HepG2 (cell line): Measurements from ENCODE around the gene MUC22. TPM values are rescaled to one million over a fixed set of nuclear protein-coding genes. Genes with fewer than 3 reads are reported as not detected.

Experiments
- ATAC-seq: fragments of 200-7000 bp; cut with Tn5 transposase; 3 replicates; pipeline ENCODE4 v1.9.1; 2020; ENCODE audit warnings: mild to moderate bottlenecking, moderate library complexity
- BruUV-seq: library from RNA; stranded (reverse); fragments of 400-500 nt; replicated peaks from 2 replicates; lab custom pipeline; 2021; lab: Mats Ljungman, UMichigan
- CTCF ChIA-PET: fragments of 300-600 bp; formaldehyde crosslinking; extraction: SDS; loops from one replicate; lab custom pipeline; 2021; ENCODE audit warnings: low total read pairs, inconsistent platforms, low intra/inter-chr PET ratio; lab: Yijun Ruan, JAX
- POLR2A ChIA-PET: fragments of 350-600 bp; sonication (Branson Sonifier 250); formaldehyde crosslinking; loops from one replicate; lab custom pipeline; 2020; ENCODE audit warnings: antibody characterized with exemption, inconsistent platforms; lab: Yijun Ruan, JAX
- DNase-seq: peaks from one replicate; pipeline ENCODE4 v3.0.0-alpha.2; 2015; ENCODE audit warnings: low spot score
- FAIRE-seq: peaks from 3 replicates; lab custom pipeline; 2011; peaks lifted over from hg19 to GRCh38; lab: Jason Lieb, UNC
- H2AFZ ChIP-seq: one replicate; pipeline ENCODE4 v1.6.1; 2011; ENCODE audit warnings: low read length, inconsistent platforms
- H3K27ac ChIP-seq: fragments of 300-600 bp; 3 replicates; pipeline ENCODE4 v1.8.0; 2011; ENCODE audit warnings: mixed run types, mild to moderate bottlenecking, mixed read lengths, low read length, inconsistent platforms; ENCODE audit not compliant: insufficient read depth; ENCODE audit errors: extremely low read length
- H3K27me3 ChIP-seq, 2 experiments: fragments of 200-600 bp in 1 of 2; 2 replicates in 1 of 2; 3 replicates in 1 of 2; pipeline versions ENCODE4 v1.6.0 to v1.8.0; 2011; ENCODE audit warnings: low read length in 2 of 2, mild to moderate bottlenecking in 2 of 2, moderate library complexity in 2 of 2, inconsistent platforms in 1 of 2; ENCODE audit not compliant: insufficient read depth in 2 of 2, control insufficient read depth in 1 of 2
- H3K36me3 ChIP-seq, 2 experiments: fragments of 200-600 bp in 1 of 2; replicated peaks in 1 of 2; 2 replicates in 1 of 2; 3 replicates in 1 of 2; pipeline versions ENCODE4 v1.5.1 to v1.8.0; 2011; ENCODE audit warnings: low read length in 2 of 2, inconsistent platforms in 1 of 2; ENCODE audit not compliant: insufficient read depth in 2 of 2, control insufficient read depth in 1 of 2
- H3K4me1 ChIP-seq: 2 replicates; pipeline ENCODE4 v1.5.1; 2012; ENCODE audit warnings: low read length, inconsistent platforms; ENCODE audit not compliant: insufficient read depth
- H3K4me2 ChIP-seq: 2 replicates; pipeline ENCODE4 v1.6.0; 2011; ENCODE audit warnings: low read depth, low read length, inconsistent platforms
- H3K4me3 ChIP-seq, 3 experiments: fragments of 200-600 bp in 1 of 3; sonication (generic), shearing (Covaris generic) in 1 of 3; replicated peaks in 1 of 3; 2 replicates each; pipeline ENCODE4 v1.5.1; 2011 to 2016; ENCODE audit warnings: low read length in 3 of 3, inconsistent platforms in 2 of 3, low read depth in 2 of 3, mild to moderate bottlenecking in 2 of 3, control low read depth in 1 of 3, mixed read lengths in 1 of 3; ENCODE audit not compliant: insufficient read depth in 1 of 3
- H3K79me2 ChIP-seq: one replicate; pipeline ENCODE4 v1.6.1; 2011; ENCODE audit warnings: low read length, inconsistent platforms; ENCODE audit not compliant: insufficient read depth
- H3K9ac ChIP-seq: 2 replicates; pipeline ENCODE4 v1.6.0; 2011; ENCODE audit warnings: mild to moderate bottlenecking, low read depth, low read length, inconsistent platforms; ENCODE audit not compliant: insufficient read depth
- H3K9me3 ChIP-seq: 2 replicates; pipeline ENCODE4 v1.5.1; 2012; ENCODE audit warnings: mild to moderate bottlenecking, low read length
- H4K20me1 ChIP-seq: 2 replicates; pipeline ENCODE4 v1.6.0; 2011; ENCODE audit warnings: inconsistent platforms, mild to moderate bottlenecking, low read length, moderate library complexity; ENCODE audit not compliant: insufficient read depth
- ELF3 ChIP-seq: IDR thresholded peaks from 2 replicates; pipeline ENCODE4 v1.6.1; 2016; ENCODE audit warnings: missing genetic modification reagents, missing compliant biosample characterization
- HDAC2 ChIP-seq: sonication (generic); formaldehyde crosslinking; IDR thresholded peaks from 2 replicates; pipeline ENCODE4 v1.4.0; 2020; ENCODE audit warnings: missing genetic modification reagents
- HMG20A ChIP-seq: IDR thresholded peaks from 2 replicates; pipeline ENCODE4 v1.6.1; 2016; ENCODE audit warnings: borderline replicate concordance
- MYNN ChIP-seq: sonication (generic); formaldehyde crosslinking; IDR thresholded peaks from 2 replicates; pipeline ENCODE4 v1.4.0; 2020; ENCODE audit warnings: mild to moderate bottlenecking, low read depth, missing genetic modification reagents
- PAX8 ChIP-seq: sonication (generic); formaldehyde crosslinking; IDR thresholded peaks from 2 replicates; pipeline ENCODE4 v1.8.0; 2022; ENCODE audit warnings: mild to moderate bottlenecking, missing genetic modification reagents, borderline replicate concordance
- SOX5 ChIP-seq: IDR thresholded peaks from 2 replicates; pipeline ENCODE4 v1.6.1; 2016; ENCODE audit warnings: borderline replicate concordance
- ZNF343 ChIP-seq: sonication (generic); formaldehyde crosslinking; IDR thresholded peaks from 2 replicates; pipeline ENCODE4 v1.4.0; 2020; ENCODE audit warnings: mild to moderate bottlenecking, missing genetic modification reagents
- ZNF547 ChIP-seq: sonication (generic); formaldehyde crosslinking; IDR thresholded peaks from 2 replicates; pipeline ENCODE4 v1.5.1; 2020; ENCODE audit warnings: mild to moderate bottlenecking, missing genetic modification reagents
- ZNF598 ChIP-seq: sonication (generic); formaldehyde crosslinking; IDR thresholded peaks from 2 replicates; pipeline ENCODE4 v1.5.1; 2020; ENCODE audit warnings: mild to moderate bottlenecking, missing genetic modification reagents, borderline replicate concordance
- ZNF850 ChIP-seq: sonication (generic); formaldehyde crosslinking; conservative IDR thresholded peaks from 2 replicates; pipeline ENCODE4 v1.9.0; 2021; ENCODE audit warnings: mild to moderate bottlenecking, missing genetic modification reagents
- WGBS: methylation state at CpG from one replicate; pipeline ENCODE4 v1.1.6; 2017; ENCODE audit warnings: low lambda C conversion rate; 5-methylcytosine and 5-hydroxymethylcytosine counted together
- in situ Hi-C: cut with HindIII; loops from 2 replicates; pipeline ENCODE4 v1.10.0; 2017; ENCODE audit warnings: low pct_unique_long_range_greater_than_20kb; ENCODE audit not compliant: extremely low pct_ligation_motif_present
- intact Hi-C: fragments of 100-400 bp; cut with micrococcal nuclease; formaldehyde crosslinking; loops from one replicate; pipeline ENCODE4 v1.10.0; 2022; ENCODE audit not compliant: unreplicated experiment
- polyA plus RNA-seq, 8 experiments: library from polyadenylated mRNA; depleted of rRNA in 3 of 8; stranded (reverse) in 7 of 8; unstranded in 1 of 8; fragments of >200 nt; fragmentation: Illumina TruSeq in 4 of 8; extraction: Trizol in 4 of 8; gene quantifications; 2 replicates each; pipeline versions ENCODE4 v1.2.1 to v1.2.3, GENCODE V29; 2011 to 2016; ENCODE audit warnings: low read depth in 4 of 8, missing spikeins in 1 of 8, mixed read lengths in 1 of 8; ENCODE audit not compliant: insufficient read depth in 1 of 8
- total RNA-seq, 5 experiments: library from RNA; depleted of rRNA; stranded (reverse); fragments of >200 nt; fragmentation: Illumina TruSeq; extraction: Trizol; gene quantifications; 2 replicates each; pipeline ENCODE4 v1.2.3, GENCODE V29; 2016; ENCODE audit warnings: low read depth in 1 of 5
- TF ChIP-seq, protein P1 (sequence below): IDR thresholded peaks from 2 replicates; pipeline ENCODE4 v1.6.1; 2016; ENCODE audit warnings: low read depth, missing genetic modification reagents, missing compliant biosample characterization
- TF ChIP-seq, protein P2 (sequence below): sonication (generic); formaldehyde crosslinking; IDR thresholded peaks from 2 replicates; pipeline ENCODE4 v1.8.1; 2023; ENCODE audit warnings: mild to moderate bottlenecking, missing genetic modification reagents
- TF ChIP-seq, protein P3 (sequence below): sonication (generic); formaldehyde crosslinking; IDR thresholded peaks from 2 replicates; pipeline ENCODE4 v1.4.0; 2020; ENCODE audit warnings: mild to moderate bottlenecking, missing genetic modification reagents
- TF ChIP-seq, protein P4 (sequence below): IDR thresholded peaks from 2 replicates; pipeline ENCODE4 v1.6.1; 2016; ENCODE audit warnings: low read depth, borderline replicate concordance

Gene MUC22
- total and polyA plus RNA-seq, 2 of the 13 experiments (the other 11 are each of a cell fraction or from before 2014, with no cell fraction given): not detected

DNA sequence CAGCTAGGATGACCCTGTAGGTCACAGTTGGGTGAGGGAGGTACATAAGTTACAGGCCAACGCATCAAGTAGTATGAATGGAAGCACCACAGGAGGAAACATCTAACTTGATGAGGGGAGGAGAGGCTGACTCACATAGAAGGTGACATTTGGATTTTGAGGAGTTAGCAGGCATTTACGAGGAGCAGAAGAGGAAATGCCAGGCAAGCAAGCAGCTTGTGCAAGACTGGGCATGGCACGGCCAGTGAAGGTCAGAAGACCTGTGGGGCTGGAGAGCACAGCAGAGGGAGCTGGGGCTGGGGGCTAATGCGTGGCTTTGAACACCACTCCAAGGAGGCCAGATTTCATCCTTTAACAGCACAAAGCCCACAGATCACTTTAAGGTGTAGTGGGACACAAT, 37.8 kb downstream of the MUC22 start:
- Histone ChIP-seq H3K36me3 (no peaks in the 10 kb centered on the region), H2AFZ (no peak overlapping the region), H3K4me2 (no peak overlapping the region), H3K4me3 (no peak overlapping the region), H3K4me1 (no peaks in the 10 kb centered on the region), H4K20me1 (no peaks in the 10 kb centered on the region), H3K79me2 (no peaks in the 10 kb centered on the region), H3K27ac (no peak overlapping the region), H3K9me3 (no peaks in the 10 kb centered on the region), H3K27me3 (peaks cover 0 to 26% of the 10 kb centered on the region in 2 experiments; a peak in 3 of 5 replicates), H3K9ac (no peak overlapping the region)
- WGBS: 13% methylated on average over 4 of the region's 4 CpGs
- POLR2A ChIA-PET: no interaction called here
- intact Hi-C loops (no loop called here), in situ Hi-C loops (loop anchor here (5.0 kb wide), 1 partner anchor 131 kb away; no protein-coding TSS in a partner anchor)
- DNase-seq (no peak), FAIRE-seq (no peak), ATAC-seq (no peak)
- no TSS peak for BruUV-seq
- TF ChIP-seq MYNN: no peak
- no peak for TF ChIP-seq SOX5 (CRISPR knock-in tag)
- TF ChIP-seq, protein P1, sequence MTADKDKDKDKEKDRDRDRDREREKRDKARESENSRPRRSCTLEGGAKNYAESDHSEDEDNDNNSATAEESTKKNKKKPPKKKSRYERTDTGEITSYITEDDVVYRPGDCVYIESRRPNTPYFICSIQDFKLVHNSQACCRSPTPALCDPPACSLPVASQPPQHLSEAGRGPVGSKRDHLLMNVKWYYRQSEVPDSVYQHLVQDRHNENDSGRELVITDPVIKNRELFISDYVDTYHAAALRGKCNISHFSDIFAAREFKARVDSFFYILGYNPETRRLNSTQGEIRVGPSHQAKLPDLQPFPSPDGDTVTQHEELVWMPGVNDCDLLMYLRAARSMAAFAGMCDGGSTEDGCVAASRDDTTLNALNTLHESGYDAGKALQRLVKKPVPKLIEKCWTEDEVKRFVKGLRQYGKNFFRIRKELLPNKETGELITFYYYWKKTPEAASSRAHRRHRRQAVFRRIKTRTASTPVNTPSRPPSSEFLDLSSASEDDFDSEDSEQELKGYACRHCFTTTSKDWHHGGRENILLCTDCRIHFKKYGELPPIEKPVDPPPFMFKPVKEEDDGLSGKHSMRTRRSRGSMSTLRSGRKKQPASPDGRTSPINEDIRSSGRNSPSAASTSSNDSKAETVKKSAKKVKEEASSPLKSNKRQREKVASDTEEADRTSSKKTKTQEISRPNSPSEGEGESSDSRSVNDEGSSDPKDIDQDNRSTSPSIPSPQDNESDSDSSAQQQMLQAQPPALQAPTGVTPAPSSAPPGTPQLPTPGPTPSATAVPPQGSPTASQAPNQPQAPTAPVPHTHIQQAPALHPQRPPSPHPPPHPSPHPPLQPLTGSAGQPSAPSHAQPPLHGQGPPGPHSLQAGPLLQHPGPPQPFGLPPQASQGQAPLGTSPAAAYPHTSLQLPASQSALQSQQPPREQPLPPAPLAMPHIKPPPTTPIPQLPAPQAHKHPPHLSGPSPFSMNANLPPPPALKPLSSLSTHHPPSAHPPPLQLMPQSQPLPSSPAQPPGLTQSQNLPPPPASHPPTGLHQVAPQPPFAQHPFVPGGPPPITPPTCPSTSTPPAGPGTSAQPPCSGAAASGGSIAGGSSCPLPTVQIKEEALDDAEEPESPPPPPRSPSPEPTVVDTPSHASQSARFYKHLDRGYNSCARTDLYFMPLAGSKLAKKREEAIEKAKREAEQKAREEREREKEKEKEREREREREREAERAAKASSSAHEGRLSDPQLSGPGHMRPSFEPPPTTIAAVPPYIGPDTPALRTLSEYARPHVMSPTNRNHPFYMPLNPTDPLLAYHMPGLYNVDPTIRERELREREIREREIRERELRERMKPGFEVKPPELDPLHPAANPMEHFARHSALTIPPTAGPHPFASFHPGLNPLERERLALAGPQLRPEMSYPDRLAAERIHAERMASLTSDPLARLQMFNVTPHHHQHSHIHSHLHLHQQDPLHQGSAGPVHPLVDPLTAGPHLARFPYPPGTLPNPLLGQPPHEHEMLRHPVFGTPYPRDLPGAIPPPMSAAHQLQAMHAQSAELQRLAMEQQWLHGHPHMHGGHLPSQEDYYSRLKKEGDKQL (CRISPR knock-in tag): no peak
- TF ChIP-seq, protein P2, sequence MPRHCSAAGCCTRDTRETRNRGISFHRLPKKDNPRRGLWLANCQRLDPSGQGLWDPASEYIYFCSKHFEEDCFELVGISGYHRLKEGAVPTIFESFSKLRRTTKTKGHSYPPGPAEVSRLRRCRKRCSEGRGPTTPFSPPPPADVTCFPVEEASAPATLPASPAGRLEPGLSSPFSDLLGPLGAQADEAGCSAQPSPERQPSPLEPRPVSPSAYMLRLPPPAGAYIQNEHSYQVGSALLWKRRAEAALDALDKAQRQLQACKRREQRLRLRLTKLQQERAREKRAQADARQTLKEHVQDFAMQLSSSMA (CRISPR knock-in tag): no peak
- TF ChIP-seq PAX8: no peak
- TF ChIP-seq, protein P3, sequence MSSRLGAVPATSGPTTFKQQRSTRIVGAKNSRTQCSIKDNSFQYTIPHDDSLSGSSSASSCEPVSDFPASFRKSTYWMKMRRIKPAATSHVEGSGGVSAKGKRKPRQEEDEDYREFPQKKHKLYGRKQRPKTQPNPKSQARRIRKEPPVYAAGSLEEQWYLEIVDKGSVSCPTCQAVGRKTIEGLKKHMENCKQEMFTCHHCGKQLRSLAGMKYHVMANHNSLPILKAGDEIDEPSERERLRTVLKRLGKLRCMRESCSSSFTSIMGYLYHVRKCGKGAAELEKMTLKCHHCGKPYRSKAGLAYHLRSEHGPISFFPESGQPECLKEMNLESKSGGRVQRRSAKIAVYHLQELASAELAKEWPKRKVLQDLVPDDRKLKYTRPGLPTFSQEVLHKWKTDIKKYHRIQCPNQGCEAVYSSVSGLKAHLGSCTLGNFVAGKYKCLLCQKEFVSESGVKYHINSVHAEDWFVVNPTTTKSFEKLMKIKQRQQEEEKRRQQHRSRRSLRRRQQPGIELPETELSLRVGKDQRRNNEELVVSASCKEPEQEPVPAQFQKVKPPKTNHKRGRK (CRISPR knock-in tag): no peak
- TF ChIP-seq ZNF547 (CRISPR knock-in tag): no peak
- TF ChIP-seq ZNF850: no peak
- TF ChIP-seq ZNF343 (CRISPR knock-in tag): no peak
- no peak for TF ChIP-seq HDAC2 (CRISPR knock-in tag)
- TF ChIP-seq HMG20A: no peak
- no peak for TF ChIP-seq ELF3 (CRISPR knock-in tag)
- TF ChIP-seq ZNF598: no peak
- TF ChIP-seq, protein P4, sequence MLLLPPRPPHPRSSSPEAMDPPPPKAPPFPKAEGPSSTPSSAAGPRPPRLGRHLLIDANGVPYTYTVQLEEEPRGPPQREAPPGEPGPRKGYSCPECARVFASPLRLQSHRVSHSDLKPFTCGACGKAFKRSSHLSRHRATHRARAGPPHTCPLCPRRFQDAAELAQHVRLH (CRISPR knock-in tag): no peak
- CTCF ChIA-PET: no interaction called here
